Suprapubic skin (tissue), 4 donors: ENCODE data around the gene HDGFL2. TPM values are rescaled to one million over a fixed set of nuclear protein-coding genes. Genes with fewer than 3 reads are reported as not detected.

ENCODE experiments used
- DNase-seq, 2 donors: peaks; one replicate each; pipeline ENCODE4 v3.0.0-alpha.2; 2019; ENCODE audit warnings: low spot score in 2 of 2
- H3K27ac ChIP-seq: fragments of 200-600 bp; sonication (generic); one replicate; pipeline ENCODE4 v1.5.1; 2019
- H3K27me3 ChIP-seq: fragments of 200-600 bp; sonication (generic); one replicate; pipeline ENCODE4 v1.5.1; 2019
- H3K36me3 ChIP-seq: fragments of 200-600 bp; sonication (generic); one replicate; pipeline ENCODE4 v1.5.1; 2019
- H3K4me1 ChIP-seq: fragments of 200-600 bp; sonication (generic); one replicate; pipeline ENCODE4 v1.5.1; 2019
- H3K4me3 ChIP-seq: fragments of 200-600 bp; sonication (generic); one replicate; pipeline ENCODE4 v1.5.1; 2019; ENCODE audit warnings: mild to moderate bottlenecking
- H3K9me3 ChIP-seq: fragments of 200-600 bp; sonication (generic); one replicate; pipeline ENCODE4 v1.5.1; 2019
- EP300 ChIP-seq: sonication (generic); formaldehyde crosslinking; IDR thresholded peaks from one replicate; pipeline ENCODE4 v1.6.1; 2017; ENCODE audit warnings: antibody characterized with exemption
- POLR2A ChIP-seq, 2 donors: fragments of 450-650 bp; IDR thresholded peaks; one replicate each; pipeline ENCODE4 v1.6.1; 2017; ENCODE audit warnings: antibody characterized with exemption in 2 of 2, mild to moderate bottlenecking in 2 of 2, moderate library complexity in 2 of 2
- POLR2AphosphoS5 ChIP-seq, 3 donors: sonication (generic); formaldehyde crosslinking; IDR thresholded peaks; one replicate each; pipeline ENCODE4 v1.6.1; 2017; ENCODE audit warnings: antibody characterized with exemption in 3 of 3
- whole genome bisulfite sequencing: methylation state at CpG from one replicate; pipeline ENCODE4 v1.1.5; 2018; 5-methylcytosine and 5-hydroxymethylcytosine counted together
- total RNA-seq, 4 donors: library from RNA; depleted of rRNA; stranded (reverse); fragments of >200 nt; gene quantifications; one replicate each; pipeline ENCODE4 v1.1.0, GENCODE V29; 2016
- TF ChIP-seq, protein P1 (sequence below), 2 donors: fragments of 200-600 bp in 1 of 2; fragments of 450-650 bp in 1 of 2; sonication (generic) in 1 of 2; IDR thresholded peaks; one replicate each; pipeline ENCODE4 v1.5.1; 2016 to 2019; ENCODE audit warnings: antibody characterized with exemption in 2 of 2, mild to moderate bottlenecking in 1 of 2, moderate library complexity in 1 of 2

Gene HDGFL2
- total RNA-seq, 4 donors from 2014 or later: 23.0 to 27.4 (median 23.4) TPM

DNA sequence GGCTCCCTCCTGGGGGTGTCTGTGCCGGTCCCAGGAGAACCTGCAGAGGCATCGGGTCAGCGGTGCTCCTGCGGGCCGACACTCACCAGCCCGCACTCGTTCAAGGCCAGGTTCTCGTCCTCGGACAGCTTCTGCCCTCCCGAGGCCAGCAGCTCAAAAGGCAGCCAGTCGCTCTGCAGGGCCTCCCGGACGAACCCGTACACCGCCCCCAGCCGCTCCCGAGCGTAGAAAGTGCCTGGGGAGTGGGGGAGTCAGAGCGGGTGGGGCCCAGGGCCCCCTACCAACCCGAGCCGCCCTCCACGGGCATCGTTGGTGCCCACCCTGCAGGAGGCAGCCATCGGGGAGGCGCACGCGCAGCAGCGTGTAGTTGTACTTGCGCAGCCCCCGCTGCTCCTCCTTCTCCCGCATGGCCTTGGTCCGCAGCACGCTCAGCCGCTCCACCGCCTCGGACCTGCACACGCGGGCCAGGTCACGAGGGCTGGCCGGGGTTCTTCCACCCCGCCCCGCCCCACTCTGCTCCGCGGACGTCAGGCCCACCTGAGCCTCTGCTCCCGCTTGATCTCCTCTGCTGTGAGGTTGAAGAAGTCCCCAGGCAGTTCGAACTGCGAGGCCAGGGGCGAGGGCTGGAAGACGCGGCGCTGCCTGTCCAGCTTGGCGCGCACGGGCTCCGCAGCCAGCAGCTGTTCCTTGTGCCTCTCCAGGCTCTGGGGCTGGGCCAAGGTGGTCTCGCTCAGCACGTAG is 26.0 kb upstream of the HDGFL2 start:
- H3K9me3 ChIP-seq: no peaks in the 10 kb centered on the region
- TF ChIP-seq POLR2AphosphoS5 (IDR thresholded peaks at IDR 0.05) (no peak), POLR2A (IDR thresholded peaks at IDR 0.05) (no peak), EP300 (no peak)
- TF ChIP-seq, protein P1, sequence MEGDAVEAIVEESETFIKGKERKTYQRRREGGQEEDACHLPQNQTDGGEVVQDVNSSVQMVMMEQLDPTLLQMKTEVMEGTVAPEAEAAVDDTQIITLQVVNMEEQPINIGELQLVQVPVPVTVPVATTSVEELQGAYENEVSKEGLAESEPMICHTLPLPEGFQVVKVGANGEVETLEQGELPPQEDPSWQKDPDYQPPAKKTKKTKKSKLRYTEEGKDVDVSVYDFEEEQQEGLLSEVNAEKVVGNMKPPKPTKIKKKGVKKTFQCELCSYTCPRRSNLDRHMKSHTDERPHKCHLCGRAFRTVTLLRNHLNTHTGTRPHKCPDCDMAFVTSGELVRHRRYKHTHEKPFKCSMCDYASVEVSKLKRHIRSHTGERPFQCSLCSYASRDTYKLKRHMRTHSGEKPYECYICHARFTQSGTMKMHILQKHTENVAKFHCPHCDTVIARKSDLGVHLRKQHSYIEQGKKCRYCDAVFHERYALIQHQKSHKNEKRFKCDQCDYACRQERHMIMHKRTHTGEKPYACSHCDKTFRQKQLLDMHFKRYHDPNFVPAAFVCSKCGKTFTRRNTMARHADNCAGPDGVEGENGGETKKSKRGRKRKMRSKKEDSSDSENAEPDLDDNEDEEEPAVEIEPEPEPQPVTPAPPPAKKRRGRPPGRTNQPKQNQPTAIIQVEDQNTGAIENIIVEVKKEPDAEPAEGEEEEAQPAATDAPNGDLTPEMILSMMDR (IDR thresholded peaks at IDR 0.05): no peak
- peaks cover 16% of the 10 kb centered on the region for H3K4me1 ChIP-seq
- 95% methylated on average over 50 of the region's 58 CpGs for WGBS
- H3K36me3 ChIP-seq: peaks cover 66% of the 10 kb centered on the region
- no peak for DNase-seq
- H3K4me3 ChIP-seq: no peak overlapping the region
- H3K27ac ChIP-seq: no peak overlapping the region
- H3K27me3 ChIP-seq: no peaks in the 10 kb centered on the region

DNA sequence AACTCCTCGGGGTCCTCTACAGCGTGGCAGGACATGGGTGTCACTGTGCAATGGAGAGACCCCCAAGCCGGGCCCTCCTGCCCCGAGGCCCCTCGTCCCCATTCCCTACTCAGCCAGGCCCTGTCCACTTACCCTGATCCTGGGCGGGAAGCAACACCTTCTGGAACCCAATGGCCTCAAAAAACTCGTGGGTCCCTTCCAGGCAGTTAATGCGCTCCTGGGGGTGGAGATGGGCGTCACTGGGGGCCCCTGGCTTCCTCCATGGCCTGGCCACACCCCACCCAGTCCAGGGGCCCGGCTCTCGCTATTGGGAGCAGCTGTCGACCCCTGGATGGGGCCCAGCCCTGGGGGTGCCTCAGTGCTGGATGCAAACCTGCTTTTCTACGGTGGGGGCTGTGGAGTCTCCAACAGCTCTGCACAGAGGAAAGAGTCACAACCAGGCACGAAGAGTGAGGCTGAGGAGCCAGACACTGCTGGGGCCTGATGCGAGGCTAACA is 25.3 kb upstream of the HDGFL2 start:
- TF ChIP-seq POLR2A (IDR thresholded peaks at IDR 0.05) (no peak), EP300 (no peak), POLR2AphosphoS5 (IDR thresholded peaks at IDR 0.05) (no peak)
- TF ChIP-seq, protein P1 (IDR thresholded peaks at IDR 0.05): no peak
- H3K4me1 ChIP-seq: peaks cover 16% of the 10 kb centered on the region
- H3K4me3 ChIP-seq: no peak overlapping the region
- H3K27me3 ChIP-seq: no peaks in the 10 kb centered on the region
- H3K36me3 ChIP-seq: peaks cover 73% of the 10 kb centered on the region
- no peak for DNase-seq
- no peaks in the 10 kb centered on the region for H3K9me3 ChIP-seq
- no peak overlapping the region for H3K27ac ChIP-seq
- 58% methylated on average over 4 of the region's 15 CpGs for WGBS

DNA sequence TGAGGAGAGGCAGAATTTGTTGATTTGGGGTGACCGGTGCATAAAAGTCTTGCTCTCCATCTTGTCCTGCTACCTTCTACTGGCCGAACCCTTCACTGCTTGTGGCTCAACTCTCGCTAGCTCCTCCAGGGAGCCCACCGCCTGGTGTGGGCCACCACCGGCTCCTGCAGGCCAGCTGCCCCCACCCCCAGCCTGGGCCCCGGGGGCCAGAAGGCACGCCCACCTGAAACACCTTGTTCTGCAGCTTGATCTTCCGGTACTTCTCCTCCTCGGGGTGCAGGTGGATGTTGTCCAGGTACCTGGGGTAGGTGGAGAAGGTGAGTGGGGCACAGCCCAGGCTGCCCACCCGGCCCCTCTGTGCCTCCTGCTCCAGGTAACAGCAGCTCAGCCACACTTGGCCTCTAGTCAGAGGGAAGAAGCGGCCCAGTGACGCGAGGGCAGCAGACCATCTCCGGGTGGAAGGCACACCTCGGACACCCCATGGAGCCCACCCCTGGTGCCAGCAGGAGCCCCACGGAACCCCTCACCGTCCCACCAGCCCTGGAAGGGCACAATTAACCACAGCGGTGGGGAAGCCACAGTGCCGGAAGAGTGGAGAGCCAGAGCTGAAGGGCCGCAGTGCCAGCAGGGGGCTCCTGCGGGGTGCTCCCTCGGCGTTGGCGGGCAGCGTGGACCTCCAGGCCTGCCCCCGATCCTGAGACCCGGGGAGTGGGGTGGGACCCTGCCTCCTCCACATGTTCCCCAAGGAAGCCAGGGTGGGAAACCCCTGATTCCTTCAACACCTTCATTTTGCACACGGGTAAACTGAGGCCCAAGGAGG is 24.6 kb upstream of the HDGFL2 start:
- no peak for DNase-seq
- TF ChIP-seq, protein P1 (IDR thresholded peaks at IDR 0.05): no peak
- TF ChIP-seq POLR2AphosphoS5 (IDR thresholded peaks at IDR 0.05) (no peak), POLR2A (IDR thresholded peaks at IDR 0.05) (no peak), EP300 (no peak)
- 82% methylated on average over 8 of the region's 28 CpGs for WGBS

DNA sequence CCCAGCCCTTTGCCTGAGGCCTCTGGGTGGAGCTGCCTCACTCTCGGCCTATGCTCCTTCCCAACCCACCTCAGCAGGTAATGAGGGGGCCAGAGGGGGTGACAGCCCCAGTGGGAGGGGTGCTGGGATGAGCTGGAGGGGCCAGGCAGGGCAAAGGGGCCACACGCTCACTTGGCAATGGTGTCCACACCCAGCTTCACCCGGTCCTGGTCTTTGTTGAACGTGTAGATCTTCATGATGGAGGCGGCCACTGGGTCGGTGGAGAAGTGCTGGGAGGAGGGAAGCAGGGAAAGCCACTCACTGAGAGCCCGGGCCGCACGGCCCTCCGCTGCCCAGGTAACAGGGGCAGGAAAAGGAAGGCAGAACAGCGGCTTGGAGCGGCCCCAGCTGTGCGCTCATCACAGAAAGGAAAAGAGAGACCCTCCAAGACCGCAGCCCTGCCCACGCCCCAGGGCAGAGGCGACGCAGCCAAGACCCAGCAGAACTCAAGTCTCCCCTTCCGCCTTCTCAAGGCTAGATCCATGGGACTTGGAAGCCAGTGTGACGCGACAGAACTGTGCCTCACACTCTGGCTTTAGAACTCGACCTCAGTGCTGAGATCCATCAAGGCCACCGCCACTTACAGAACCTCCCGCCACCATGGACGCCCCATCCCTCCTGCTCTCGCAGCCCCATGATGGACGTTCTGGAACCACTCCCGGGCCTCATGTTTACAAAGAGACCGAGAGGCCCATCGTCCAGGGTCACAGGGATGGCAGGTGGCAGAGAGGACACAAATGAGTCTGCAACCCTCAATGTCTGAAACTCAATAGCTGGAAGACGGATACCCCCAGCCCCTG is 23.7 kb upstream of the HDGFL2 start:
- DNase-seq: no peak
- Histone ChIP-seq H3K9me3 (no peaks in the 10 kb centered on the region), H3K36me3 (peaks cover 89% of the 10 kb centered on the region), H3K27ac (peak overlapping the region; percentile 49), H3K4me1 (peaks cover 16% of the 10 kb centered on the region), H3K4me3 (no peak overlapping the region), H3K27me3 (no peaks in the 10 kb centered on the region)
- 82% methylated on average over 25 of the region's 30 CpGs for WGBS
- TF ChIP-seq POLR2A (IDR thresholded peaks at IDR 0.05) (no peak), EP300 (no peak), POLR2AphosphoS5 (IDR thresholded peaks at IDR 0.05) (no peak)
- TF ChIP-seq, protein P1 (IDR thresholded peaks at IDR 0.05): no peak

More for the DNA sequence above, 24.6 kb upstream of the HDGFL2 start:
- Histone ChIP-seq H3K4me3 (no peak overlapping the region), H3K9me3 (no peaks in the 10 kb centered on the region), H3K27ac (no peak overlapping the region), H3K4me1 (peaks cover 16% of the 10 kb centered on the region), H3K27me3 (no peaks in the 10 kb centered on the region), H3K36me3 (peaks cover 80% of the 10 kb centered on the region)
